Skeletal muscle cell (primary cell): ENCODE results near the gene EID2B.

Source experiments
- DNase-seq: peaks from one replicate; pipeline ENCODE4 v3.0.0-alpha.2; 2010; ENCODE audit warnings: low read depth
- H3K4me3 ChIP-seq: 2 replicates; pipeline ENCODE4 v1.5.1; 2011; ENCODE audit warnings: low read depth, mild to moderate bottlenecking, control low read depth, low read length, moderate library complexity

EID2B gene

DNA sequence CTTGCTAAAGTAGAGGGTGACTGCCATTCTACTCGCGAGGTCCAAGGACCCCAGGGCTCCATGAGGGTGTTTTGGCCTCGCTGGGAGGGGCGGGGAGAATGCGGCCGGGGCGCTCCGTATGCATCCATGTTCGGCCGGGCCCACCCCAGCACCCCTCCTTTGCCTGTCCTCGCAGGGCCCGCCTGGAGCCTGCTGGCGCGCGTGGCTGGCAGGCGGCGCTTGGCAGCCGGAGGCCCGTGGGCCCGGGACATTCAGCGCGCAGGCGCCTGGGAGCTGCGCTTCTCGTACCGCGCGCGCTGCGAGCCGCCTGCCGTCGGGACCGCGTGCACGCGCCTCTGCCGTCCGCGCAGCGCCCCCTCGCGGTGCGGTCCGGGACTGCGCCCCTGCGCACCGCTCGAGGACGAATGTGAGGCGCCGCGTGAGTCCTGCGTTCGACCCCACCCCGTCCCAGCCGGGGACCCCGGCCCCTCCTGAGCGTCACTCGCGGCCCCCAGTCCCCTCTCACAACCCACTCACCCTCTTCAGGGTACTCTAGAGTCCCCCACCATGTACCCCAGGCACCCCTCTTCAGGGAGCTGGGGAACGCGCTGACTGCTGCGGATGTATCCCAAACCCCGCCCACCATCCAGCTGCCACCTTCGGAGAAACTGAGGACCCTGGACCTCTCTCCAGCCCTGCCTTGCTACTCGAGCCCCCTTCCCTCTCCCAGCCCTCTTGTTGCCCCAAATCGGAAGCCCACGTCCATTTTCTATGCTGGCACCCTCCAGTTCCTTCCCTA lies 29.8 kb downstream of the EID2B start:
- DNase-seq = no peak
- H3K4me3 ChIP-seq = no peak overlapping the region

DNA sequence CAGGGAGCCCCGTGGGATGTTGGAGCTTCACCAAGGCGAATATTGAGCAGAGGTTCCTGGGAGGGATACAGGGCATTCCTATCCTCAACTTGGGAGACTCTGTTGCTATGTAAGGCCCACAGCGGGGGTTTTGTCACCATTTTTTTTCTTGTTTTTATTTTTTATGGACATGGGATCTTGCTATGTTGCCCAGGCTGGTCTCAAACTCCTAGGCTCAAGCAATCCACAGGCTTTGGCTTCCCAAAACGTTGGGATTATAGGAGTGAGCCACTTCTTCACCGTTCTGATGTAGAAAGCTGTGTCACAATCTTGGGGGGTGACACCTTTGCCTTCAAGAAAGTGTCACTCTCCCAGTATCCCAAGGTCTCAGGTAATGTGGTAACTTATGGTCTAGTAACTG lies 31.3 kb downstream of the EID2B start:
- DNase-seq = no peak

DNA sequence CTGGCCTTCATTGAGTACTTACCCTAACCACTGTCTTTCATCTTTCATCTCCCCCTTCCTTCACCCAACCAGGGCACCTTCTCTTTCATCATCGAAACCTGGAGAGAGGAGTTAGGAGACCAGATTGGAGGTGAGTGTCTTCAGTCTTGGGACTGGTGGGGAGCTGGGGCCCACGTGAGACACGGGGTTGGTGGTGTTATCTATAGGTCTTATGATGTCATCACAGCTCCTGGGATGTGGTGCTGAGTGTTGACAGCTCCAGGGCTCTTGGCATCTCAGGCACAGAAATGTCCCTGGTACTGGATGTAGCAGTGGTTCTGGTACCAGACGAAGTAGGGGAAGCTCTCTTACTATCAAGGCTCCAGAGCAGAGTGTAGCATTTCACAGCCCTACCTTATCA lies 32.1 kb downstream of the EID2B start:
- no peak for DNase-seq

More for the DNA sequence above, 31.3 kb downstream of the EID2B start:
- no peak overlapping the region for H3K4me3 ChIP-seq

DNA sequence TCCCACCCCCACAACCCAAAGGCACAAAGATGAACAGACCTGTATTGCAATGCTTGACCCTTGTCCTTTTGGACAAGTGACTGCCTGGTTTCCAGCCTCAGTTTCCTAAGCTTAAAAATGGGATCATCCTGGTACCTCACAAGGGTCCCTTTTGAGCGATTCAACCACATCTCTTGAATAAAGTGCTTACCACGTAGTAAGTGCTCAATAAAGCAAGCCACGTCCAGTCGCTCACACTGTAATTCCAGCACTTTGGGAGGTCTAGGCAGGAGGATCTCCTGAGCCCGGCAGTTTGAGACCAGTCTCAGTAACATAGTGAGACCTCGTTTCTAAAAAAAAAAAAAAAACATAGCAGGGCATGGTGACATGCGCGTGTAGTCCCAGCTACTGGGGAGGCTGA lies 32.7 kb downstream of the EID2B start:
- no peak for DNase-seq
- H3K4me3 ChIP-seq = no peak overlapping the region

More for the DNA sequence above, 32.1 kb downstream of the EID2B start:
- no peak overlapping the region for H3K4me3 ChIP-seq

DNA sequence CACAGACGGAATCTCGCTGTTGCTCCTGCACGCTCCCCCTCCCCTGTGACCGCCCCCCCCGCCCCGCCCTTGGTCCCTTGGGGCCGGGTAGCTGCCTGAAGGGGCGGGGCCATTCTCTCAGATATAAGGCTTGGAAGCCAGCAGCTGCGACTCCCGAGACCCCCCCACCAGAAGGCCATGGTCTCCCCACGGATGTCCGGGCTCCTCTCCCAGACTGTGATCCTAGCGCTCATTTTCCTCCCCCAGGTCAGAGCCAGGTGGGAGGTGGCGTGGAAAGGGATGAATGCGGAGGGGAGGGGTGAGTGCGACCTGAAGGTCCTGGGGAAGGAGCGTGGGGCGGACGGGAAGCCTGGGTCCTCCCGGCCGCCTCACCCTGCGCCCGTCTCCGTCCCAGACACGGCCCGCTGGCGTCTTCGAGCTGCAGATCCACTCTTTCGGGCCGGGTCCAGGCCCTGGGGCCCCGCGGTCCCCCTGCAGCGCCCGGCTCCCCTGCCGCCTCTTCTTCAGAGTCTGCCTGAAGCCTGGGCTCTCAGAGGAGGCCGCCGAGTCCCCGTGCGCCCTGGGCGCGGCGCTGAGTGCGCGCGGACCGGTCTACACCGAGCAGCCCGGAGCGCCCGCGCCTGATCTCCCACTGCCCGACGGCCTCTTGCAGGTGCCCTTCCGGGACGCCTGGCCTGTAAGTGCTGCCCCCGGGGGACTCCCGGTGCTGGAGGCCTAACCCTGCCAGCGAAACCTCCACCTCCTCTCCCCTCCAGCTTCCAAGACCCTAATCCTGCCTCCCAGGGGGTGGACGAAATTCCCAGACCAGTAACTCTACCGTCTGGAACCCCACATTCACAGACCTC lies 33.6 kb downstream of the EID2B start, which contains the start of gene DLL3:
DLL3 (plus strand) TSS at position 150 of the 845 bp plus-strand sequence; CDS start at position 178, 28 bp downstream.
- no peak for DNase-seq
- peak within 1 kb of the TSS; percentile 23 for H3K4me3 ChIP-seq

DNA sequence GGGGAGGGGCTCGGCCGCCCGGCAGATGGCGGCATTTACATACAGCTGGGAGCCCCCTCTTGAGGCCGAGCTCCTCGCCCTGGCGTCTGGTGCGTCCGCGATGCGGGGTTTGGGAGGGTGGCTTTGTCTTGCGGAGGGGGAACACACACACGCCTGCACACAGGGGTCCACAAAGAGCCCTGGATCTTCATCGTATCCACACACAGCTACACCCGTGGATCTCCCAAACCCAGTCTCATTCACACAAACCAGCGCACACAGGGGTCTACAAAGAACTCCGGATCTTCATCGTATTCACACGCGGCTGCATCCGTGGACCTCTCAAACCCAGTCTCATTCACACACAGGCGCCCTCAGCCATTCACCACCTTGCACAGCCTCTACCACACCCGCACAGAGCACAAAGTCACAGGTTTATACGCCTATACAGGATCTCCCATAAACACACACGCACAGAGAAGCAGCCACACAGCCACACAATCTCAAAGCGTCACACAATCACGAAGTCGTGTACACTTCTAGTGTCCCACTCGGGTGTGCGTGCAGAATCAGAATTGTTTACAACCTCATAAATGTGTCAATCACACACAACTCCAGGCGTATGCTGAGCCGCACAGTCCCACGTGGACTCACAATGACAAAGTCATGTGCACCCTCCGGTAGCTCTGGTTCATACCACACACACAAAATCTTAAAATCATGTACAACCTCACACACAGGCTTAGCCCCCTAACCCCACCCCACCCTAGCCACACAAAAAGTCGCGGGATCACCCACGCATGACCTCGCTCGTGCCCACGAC lies 34.5 kb downstream of the EID2B start:
- DNase-seq = no peak
- peak overlapping the region; percentile 23 for H3K4me3 ChIP-seq

DNA sequence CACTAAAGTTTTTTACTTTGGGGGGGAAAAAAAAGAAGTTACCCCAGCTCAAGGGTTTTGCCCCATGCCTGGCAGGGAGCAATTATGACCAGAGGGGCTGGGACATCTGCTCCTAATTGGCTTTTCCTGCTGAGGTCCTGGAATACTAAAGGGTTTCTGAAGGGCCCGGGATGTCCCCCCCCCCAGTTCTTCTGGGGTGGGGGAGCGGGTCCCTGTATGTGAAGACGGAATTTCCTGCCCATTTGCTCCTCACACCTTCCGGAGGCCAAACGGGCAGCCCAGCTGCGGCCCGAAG lies 35.0 kb downstream of the EID2B start:
- peak overlapping the region; percentile 23 for H3K4me3 ChIP-seq
- no peak for DNase-seq

DNA sequence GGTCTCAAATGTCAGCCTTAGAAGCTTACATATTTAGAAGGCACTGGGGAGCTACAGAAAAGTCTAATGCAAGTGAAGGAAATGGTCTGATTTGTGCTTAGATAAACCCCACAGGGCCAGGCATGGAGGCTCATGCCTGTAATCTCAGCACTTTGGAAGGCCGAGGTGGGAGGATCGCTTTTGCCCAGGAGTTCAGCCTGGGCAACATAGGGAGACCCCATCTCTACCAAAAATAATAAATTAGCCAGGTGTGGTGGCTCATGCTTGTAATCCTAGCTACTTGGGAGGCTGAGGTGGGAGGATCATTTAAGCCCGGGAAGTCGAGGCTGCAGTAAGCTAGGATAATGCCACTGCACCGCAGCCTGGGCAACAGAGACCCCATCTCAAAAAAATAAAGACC lies 36.6 kb downstream of the EID2B start:
- DNase-seq = no peak
- H3K4me3 ChIP-seq = no peak overlapping the region

DNA sequence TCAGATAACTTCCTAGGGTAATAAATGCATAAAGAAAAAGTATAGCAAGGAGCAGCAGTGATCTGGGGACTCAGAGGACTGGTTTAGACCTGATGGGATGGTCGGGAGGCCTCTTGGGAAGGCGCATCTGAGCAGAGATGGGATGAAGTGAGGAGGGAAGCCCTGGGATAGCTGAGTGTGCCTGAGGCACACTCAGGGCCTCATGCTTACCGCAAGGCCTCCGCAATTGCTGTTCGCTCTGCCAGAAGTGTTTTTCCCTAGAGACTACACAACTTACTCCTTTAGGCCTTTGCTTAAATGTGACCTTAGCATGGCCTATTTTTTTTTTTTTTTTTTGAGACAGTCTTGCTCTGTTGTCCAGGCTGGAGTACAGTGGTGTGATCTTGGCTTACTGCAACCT lies 38.0 kb downstream of the EID2B start:
- no peak for DNase-seq
- H3K4me3 ChIP-seq = no peak overlapping the region

DNA sequence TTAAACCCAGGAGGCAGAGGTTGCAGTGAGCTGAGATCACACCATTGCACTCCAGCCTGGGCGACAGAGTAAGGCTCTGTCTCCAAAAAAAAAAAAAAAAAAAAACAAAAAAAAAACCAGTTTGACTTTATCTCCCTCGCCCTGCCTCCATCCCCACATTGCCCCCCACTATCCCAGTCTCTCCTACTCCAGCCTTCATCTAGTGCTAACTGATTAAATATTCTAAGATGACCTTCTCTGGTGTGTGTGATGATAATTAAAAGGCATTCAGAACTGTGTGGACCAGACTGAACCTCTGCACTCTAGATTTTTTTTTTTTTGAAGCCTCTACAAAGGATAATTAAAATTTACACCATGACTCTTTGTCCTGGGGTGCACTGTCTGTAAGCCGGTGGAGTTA lies 39.9 kb downstream of the EID2B start:
- H3K4me3 ChIP-seq = no peak overlapping the region
- no peak for DNase-seq

DNA sequence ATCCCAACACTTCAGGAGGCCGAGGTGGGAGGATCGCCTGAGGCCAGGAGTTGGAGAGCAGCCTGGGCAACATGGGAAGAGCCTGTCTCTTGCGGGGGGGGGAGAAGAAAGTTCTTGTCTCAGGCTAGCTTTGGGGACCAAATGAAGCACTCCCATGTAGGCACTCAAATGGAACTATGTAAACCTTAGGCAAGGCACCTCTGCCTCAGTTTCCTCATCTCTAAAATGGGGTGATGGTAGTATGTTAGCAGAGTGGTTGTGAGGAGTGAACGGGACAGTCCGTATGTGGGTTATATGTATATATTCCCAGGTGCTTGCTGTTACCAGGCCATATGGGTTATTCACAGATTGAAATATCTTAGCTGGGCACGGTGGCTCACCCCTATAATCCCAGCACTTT lies 40.4 kb downstream of the EID2B start:
- no peak overlapping the region for H3K4me3 ChIP-seq
- DNase-seq = no peak

DNA sequence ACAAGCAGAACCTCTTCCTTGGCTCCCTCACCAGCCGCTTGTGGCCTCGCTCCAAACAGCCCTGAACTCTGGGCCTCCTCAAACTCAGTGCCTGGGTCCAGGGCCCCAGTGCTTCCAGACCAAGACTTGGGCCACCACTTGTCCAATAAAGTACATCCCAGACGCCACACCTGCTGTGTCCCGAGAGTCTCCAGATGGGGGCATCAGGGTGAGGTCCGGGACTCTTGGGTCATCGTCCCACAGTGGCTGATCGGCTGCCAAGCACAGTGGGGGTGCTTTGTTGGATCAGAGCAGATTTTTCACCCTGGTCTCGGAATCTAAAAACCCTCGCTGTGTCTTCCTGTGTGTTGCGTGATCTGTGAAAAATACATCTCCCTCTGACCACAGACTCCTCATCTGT lies 42.9 kb downstream of the EID2B start:
- H3K4me3 ChIP-seq = no peak overlapping the region
- DNase-seq = no peak

DNA sequence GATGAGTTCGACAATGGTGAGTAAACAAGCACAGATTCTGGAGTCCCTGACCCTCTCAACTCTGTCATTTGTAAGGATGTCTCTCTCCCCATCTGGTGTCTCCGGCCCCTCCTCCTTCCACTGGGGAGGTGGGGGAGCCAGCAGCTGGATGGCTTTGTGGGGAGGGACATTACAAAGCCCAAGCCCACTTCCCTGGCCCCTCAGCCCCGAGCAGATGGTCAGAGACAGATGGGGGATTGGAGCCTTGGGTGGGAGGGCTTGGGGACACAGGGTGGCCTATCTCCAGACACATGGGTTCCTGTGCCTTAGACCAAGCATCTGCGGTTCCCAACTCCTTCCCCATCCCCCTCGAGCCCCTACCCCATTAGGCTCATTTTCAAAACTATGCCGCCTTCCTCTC lies 49.5 kb downstream of the EID2B start:
- H3K4me3 ChIP-seq = no peak overlapping the region
- no peak for DNase-seq

DNA sequence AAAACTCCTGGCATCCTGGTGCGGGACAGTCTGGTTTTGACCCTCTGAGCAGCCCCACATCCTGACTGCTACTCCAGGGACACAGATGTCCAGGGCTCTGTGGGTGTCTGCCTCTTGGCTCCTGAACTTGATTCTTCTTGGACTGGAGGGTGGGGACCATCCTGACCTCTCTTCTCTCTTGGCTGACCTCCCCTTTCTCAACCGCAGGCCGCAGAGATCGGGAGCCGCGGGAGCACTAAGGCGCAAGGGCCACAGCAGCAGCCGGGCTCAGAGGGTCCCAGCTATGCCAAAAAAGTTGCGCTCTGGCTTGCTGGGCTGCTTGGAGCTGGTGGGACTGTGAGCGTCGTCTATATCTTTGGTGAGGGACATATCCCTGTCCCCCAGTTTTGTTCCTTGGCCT lies 51.0 kb downstream of the EID2B start:
- no peak for DNase-seq
- peak overlapping the region; percentile 100 for H3K4me3 ChIP-seq

DNA sequence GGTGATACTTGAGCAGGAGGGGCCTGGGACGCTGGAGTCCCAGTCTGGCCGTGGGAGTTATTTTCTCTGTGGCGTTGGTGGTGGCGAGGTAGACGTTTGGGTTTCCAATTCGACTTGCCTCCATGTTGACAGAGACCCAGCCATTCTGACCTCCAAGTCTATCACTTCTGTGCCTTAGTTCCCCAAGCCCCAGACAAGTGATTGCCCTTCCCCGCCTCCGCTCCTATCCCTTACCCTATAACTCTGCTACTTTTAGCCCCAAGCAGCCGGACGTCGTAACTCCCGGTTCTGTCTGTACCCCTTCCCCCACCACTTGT lies 51.5 kb downstream of the EID2B start:
- no peak for DNase-seq
- H3K4me3 ChIP-seq = peak overlapping the region; percentile 100
